GM13977 (cell line): Measurements from ENCODE around the gene GAPT.

ENCODE experiments used
- DNase-seq: peaks from one replicate; pipeline ENCODE4 v3.0.0; 2012; ENCODE audit warnings: low spot score
- in situ Hi-C: fragments of 300-500 bp; cut with MboI; formaldehyde crosslinking; loops from one replicate; pipeline ENCODE4 v1.12.0; 2022; ENCODE audit warnings: low sequenced_read_pairs, low pct_unique_long_range_greater_than_20kb, mixed read lengths, inconsistent platforms; ENCODE audit not compliant: unreplicated experiment
- TF ChIP-seq, protein P1 (sequence below): IDR thresholded peaks from 2 replicates; pipeline ENCODE4 v1.5.1; 2012; ENCODE audit warnings: mild to moderate bottlenecking, control low read depth; ENCODE audit not compliant: insufficient read depth; ENCODE audit errors: extremely low read depth, missing control alignments

GAPT gene

GRCh38 chr5:58456026-58456425 lies 35.2 kb upstream of the GAPT start:
- in situ Hi-C loops: loop anchor here (10.0 to 25.0 kb wide), 3 partner anchors 569 to 951 kb away; no protein-coding TSS in a partner anchor
- DNase-seq: no peak
- TF ChIP-seq, protein P1, sequence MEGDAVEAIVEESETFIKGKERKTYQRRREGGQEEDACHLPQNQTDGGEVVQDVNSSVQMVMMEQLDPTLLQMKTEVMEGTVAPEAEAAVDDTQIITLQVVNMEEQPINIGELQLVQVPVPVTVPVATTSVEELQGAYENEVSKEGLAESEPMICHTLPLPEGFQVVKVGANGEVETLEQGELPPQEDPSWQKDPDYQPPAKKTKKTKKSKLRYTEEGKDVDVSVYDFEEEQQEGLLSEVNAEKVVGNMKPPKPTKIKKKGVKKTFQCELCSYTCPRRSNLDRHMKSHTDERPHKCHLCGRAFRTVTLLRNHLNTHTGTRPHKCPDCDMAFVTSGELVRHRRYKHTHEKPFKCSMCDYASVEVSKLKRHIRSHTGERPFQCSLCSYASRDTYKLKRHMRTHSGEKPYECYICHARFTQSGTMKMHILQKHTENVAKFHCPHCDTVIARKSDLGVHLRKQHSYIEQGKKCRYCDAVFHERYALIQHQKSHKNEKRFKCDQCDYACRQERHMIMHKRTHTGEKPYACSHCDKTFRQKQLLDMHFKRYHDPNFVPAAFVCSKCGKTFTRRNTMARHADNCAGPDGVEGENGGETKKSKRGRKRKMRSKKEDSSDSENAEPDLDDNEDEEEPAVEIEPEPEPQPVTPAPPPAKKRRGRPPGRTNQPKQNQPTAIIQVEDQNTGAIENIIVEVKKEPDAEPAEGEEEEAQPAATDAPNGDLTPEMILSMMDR: no peak

DNA sequence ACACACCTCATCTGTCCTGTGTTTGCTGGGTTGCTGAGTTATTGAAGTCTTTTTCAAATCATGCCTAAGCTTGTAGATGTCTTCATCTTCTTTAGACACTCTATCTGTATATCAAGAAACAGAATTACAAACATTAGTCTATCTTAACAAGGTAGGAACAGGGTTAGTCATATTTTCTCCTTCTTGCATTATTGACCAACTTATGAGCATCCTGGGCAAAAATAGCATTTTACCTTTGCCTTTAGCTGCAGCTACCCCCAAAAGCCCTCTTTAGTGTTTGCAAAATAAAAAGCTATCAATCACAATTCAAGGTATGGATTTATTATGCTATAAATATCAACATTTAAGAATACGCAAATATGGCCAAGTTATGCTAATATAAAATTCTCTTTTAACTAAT lies 34.7 kb upstream of the GAPT start:
- TF ChIP-seq, protein P1: no peak
- no peak for DNase-seq
- in situ Hi-C loops: loop anchor here (10.0 to 25.0 kb wide), 3 partner anchors 569 to 952 kb away; no protein-coding TSS in a partner anchor

DNA sequence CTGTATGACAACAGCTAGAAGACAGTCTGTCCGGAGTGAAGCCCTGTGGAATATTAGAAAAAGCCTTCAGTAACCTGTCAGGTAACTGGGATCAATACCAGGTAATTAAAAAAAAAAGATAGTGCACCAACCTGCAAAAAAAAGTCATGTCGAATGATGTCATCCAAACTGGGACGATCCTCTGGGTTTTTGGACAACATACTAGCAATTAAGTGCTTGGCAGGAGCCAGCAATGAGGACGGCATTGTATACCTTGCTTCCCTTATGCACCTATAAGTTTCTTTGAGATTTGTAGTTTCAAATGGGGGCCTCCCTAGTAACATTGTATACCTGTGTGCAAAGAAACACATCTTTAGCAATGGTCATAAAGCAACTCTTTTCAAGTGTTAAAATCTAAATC lies 34.2 kb upstream of the GAPT start:
- in situ Hi-C loops: loop anchor here (10.0 to 25.0 kb wide), 3 partner anchors 570 to 952 kb away; no protein-coding TSS in a partner anchor
- TF ChIP-seq, protein P1: no peak
- DNase-seq: no peak

DNA sequence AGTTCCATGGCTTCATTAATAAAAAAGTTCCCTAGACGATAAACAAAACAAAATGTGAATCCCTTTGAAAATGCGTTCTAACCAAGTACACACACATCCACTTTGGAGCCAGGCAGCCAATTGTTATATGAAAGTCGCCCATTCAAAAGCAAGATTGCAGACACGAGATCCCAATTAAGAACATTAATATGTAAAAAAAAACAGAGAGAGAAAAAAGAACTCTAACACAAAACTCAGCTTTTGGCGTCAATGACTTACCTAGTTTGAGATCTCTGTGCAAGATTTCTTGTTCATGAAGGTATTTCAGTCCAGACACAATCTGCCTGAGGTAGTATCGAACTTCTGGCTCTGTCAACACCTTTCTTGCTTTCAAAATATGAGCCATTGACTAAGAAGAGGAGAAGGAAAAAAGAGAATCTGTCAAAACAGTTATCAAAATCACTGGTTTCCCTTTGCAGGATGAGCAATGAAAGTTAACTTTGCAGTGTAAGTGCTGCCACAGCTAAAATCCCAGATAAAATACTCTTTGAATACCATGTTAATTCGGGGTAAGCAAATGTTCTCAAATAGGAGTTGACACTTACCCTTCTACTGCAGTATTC lies 33.0 kb upstream of the GAPT start:
- in situ Hi-C loops: loop anchor here (10.0 to 25.0 kb wide), 3 partner anchors 571 to 953 kb away; no protein-coding TSS in a partner anchor
- DNase-seq: no peak
- TF ChIP-seq, protein P1: no peak

DNA sequence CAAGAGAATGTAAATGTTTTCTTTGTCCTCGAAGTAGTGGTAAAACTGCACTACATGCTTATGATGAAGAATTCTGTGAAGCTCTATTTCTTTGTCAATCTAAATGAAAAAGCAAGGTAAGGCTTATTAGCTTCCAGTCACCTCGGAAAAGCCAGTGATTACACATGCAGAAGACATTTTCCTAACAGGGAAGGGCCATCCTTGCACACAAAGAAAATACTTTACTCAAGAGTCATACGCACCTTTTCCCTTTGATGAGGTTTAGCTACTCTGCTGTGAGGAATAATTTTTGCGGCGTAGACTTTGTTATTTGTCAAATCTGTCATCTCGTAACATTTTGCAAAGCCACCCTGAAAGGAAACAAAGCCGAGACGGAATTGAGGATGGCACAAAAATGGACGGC lies 32.5 kb upstream of the GAPT start:
- in situ Hi-C loops: loop anchor here (10.0 to 25.0 kb wide), 3 partner anchors 571 to 954 kb away; no protein-coding TSS in a partner anchor
- no peak for DNase-seq
- TF ChIP-seq, protein P1: no peak

GRCh38 chr5:58459146-58460001 lies 31.9 kb upstream of the GAPT start:
- no peak for DNase-seq
- TF ChIP-seq, protein P1: no peak
- in situ Hi-C loops: loop anchor here (10.0 to 25.0 kb wide), 3 partner anchors 572 to 955 kb away; no protein-coding TSS in a partner anchor
